B cell (primary cell): ENCODE measurements around the gene PTPN20.
"Not testable (repeated sequence)": the region's sequence is repeated elsewhere in the genome, so short reads cannot be mapped to it uniquely, and the experiment has no call there.

Experiments used
- CTCF ChIP-seq: fragments of 200-600 bp; IDR thresholded peaks from one replicate; pipeline ENCODE4 v1.8.0; 2022; ENCODE audit warnings: antibody characterized with exemption, mild to moderate bottlenecking
- EZH2 ChIP-seq: IDR thresholded peaks from 2 replicates; pipeline ENCODE4 v1.6.1; 2012; ENCODE audit warnings: borderline replicate concordance, low read depth, mild to moderate bottlenecking, moderate library complexity, low read length; ENCODE audit not compliant: insufficient read depth, poor library complexity, severe bottlenecking

- not testable (repeated sequence) for TF ChIP-seq CTCF, EZH2
Observed at GRCh38 chr10:46922498-46922897, 11.3 kb downstream of the PTPN20 start.
